ENCODE data around the gene OR2A12.
"Not testable (repeated sequence)": the region's sequence is repeated elsewhere in the genome, so short reads cannot be mapped to it uniquely, and the experiment has no call there.

OR2A12 gene

DNA sequence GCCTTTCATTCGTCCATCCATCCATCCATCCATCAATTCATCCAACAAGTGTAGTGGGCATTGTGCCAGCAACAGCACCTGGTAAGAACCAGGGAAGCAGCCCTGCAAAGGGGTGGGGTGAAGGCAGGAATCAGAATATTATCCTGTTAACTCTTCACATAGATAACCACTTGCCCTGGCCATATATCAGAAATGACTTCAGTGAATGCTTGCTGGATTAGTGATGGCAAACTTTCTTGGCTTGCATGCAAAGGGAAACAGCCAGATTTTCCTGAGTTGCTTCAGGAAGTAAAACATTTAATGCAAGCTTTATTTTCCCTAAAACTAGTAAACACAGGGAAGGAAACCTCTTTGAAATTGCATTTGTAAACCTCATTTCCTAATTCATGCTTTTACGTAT is 36.6 kb upstream of the OR2A12 start:
- Histone ChIP-seq H3K4me3 (replicated peaks; ENCODE audit: low read depth, low read length) (no peak overlapping the region), H3K36me3 (ENCODE audit: control insufficient read depth, insufficient read depth, low read length) (no peaks in the 10 kb centered on the region), H3K27me3 (replicated peaks; ENCODE audit: control insufficient read depth, insufficient read depth, low read length) (no peaks in the 10 kb centered on the region)
- TF ChIP-seq, protein P1, sequence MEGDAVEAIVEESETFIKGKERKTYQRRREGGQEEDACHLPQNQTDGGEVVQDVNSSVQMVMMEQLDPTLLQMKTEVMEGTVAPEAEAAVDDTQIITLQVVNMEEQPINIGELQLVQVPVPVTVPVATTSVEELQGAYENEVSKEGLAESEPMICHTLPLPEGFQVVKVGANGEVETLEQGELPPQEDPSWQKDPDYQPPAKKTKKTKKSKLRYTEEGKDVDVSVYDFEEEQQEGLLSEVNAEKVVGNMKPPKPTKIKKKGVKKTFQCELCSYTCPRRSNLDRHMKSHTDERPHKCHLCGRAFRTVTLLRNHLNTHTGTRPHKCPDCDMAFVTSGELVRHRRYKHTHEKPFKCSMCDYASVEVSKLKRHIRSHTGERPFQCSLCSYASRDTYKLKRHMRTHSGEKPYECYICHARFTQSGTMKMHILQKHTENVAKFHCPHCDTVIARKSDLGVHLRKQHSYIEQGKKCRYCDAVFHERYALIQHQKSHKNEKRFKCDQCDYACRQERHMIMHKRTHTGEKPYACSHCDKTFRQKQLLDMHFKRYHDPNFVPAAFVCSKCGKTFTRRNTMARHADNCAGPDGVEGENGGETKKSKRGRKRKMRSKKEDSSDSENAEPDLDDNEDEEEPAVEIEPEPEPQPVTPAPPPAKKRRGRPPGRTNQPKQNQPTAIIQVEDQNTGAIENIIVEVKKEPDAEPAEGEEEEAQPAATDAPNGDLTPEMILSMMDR (IDR thresholded peaks at IDR 0.05; ENCODE audit: insufficient read depth, low read length, poor library complexity, severe bottlenecking) = no peak
- DNase-seq (ENCODE audit: extremely low read depth, insufficient read length) = no peak

DNA sequence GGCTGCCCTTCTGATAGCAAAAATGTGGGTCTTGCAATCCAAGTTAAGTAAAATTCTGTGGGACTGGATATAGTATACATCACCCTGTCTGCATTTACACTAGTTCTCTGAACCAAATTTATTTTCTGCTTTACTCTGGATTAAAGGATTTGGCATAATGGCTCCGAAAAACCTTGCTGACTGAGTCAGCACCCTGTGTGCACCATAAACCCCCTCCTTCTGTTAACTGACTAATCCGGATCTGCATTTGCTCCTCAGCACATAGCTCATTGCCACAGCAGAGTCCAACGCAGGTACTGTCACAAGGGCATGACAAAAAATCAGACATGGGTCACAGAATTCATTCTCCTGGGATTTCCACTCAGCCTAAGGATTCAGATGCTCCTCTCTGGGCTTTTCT is 36.0 kb upstream of the OR2A12 start:
- Histone ChIP-seq H3K36me3 (ENCODE audit: control insufficient read depth, insufficient read depth, low read length) (no peaks in the 10 kb centered on the region), H3K27me3 (replicated peaks; ENCODE audit: control insufficient read depth, insufficient read depth, low read length) (no peaks in the 10 kb centered on the region), H3K4me3 (replicated peaks; ENCODE audit: low read depth, low read length) (no peak overlapping the region)
- TF ChIP-seq, protein P1 (IDR thresholded peaks at IDR 0.05; ENCODE audit: insufficient read depth, low read length, poor library complexity, severe bottlenecking) = no peak
- DNase-seq (ENCODE audit: extremely low read depth, insufficient read length) = no peak

DNA sequence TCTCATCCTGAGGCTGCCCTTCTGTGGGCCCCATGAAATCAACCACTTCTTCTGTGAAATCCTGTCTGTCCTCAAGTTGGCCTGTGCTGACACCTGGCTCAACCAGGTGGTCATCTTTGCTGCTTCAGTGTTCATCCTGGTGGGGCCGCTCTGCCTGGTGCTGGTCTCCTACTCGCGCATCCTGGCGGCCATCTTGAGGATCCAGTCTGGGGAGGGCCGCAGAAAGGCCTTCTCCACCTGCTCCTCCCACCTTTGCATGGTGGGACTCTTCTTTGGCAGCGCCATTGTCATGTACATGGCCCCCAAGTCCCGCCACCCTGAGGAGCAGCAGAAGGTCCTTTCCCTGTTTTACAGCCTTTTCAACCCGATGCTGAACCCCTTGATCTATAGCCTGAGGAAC is 35.2 kb upstream of the OR2A12 start:
- H3K27me3 ChIP-seq (replicated peaks; ENCODE audit: control insufficient read depth, insufficient read depth, low read length); DNase-seq (ENCODE audit: extremely low read depth, insufficient read length); H3K36me3 ChIP-seq (ENCODE audit: control insufficient read depth, insufficient read depth, low read length); H3K4me3 ChIP-seq (replicated peaks; ENCODE audit: low read depth, low read length): not testable (repeated sequence)

DNA sequence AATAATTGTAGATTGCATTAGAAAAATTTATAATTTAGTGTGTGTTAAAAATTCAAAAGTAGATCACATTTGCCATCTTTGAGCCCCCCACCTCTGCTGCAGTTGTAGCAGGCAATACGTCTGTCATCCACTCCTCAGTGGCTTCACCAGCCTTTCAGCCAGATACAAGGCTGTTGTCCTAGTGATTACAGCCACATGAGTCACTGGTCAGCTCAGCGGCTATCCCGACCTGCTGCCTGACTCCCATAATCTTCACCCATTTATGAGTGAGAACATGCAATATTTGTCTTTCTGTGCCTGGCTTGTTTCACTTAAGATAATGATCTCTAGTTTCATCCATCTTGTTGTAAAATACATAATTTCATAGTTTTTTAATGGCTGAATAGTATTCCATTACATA is 28.1 kb upstream of the OR2A12 start:
- no peak for DNase-seq (ENCODE audit: extremely low read depth, insufficient read length)
- TF ChIP-seq, protein P1 (IDR thresholded peaks at IDR 0.05; ENCODE audit: insufficient read depth, low read length, poor library complexity, severe bottlenecking) = no peak
- Histone ChIP-seq H3K4me3 (replicated peaks; ENCODE audit: low read depth, low read length) (no peak overlapping the region), H3K36me3 (ENCODE audit: control insufficient read depth, insufficient read depth, low read length) (no peaks in the 10 kb centered on the region), H3K27me3 (replicated peaks; ENCODE audit: control insufficient read depth, insufficient read depth, low read length) (no peaks in the 10 kb centered on the region)

DNA sequence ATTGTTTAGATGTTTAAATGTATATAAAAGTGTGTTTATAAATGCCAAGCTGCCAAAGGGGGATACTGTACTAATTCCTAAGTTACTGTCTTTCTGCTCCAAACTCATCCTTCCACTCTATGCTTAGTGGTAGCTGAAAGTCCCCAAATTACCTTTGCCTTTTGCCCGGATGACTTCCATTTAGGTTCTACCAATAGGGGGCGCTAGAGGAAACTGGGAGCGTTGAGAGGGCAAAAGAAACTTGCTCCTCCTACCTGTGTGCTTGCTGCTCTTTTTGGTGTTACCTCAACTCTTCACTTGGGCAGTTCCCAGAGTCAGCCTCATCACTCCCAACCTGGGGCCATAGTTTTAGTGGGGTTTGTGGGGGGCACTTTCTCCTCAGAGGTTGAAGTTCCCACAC is 22.4 kb upstream of the OR2A12 start:
- Histone ChIP-seq H3K36me3 (ENCODE audit: control insufficient read depth, insufficient read depth, low read length) (no peaks in the 10 kb centered on the region), H3K4me3 (replicated peaks; ENCODE audit: low read depth, low read length) (no peak overlapping the region), H3K27me3 (replicated peaks; ENCODE audit: control insufficient read depth, insufficient read depth, low read length) (no peaks in the 10 kb centered on the region)
- no peak for DNase-seq (ENCODE audit: extremely low read depth, insufficient read length)
- TF ChIP-seq, protein P1 (IDR thresholded peaks at IDR 0.05; ENCODE audit: insufficient read depth, low read length, poor library complexity, severe bottlenecking) = peak; percentile 54

DNA sequence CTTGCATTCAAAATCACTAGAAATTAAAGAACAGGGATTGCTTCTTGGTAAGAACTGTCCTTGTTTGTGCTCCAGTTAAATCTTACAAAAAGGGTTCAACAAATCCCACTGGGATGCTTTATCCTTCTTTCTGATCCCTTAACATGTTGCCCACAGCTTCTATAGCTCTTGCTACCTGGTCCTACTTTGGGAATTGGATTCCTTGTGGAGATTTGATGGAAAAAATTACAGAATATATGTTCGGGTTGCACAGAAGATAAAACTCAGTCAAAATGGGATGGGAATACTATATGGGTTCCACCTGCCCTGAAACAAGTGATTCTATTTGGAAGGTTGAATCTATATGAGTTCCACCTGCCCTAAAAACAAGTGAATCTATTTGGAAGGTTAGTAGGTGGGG is 16.6 kb upstream of the OR2A12 start, which contains the start of gene OR2A25:
Gene OR2A25, plus strand, starts transcription at position 301 of the 400 bp plus-strand sequence. CDS start 4,409 bp downstream, outside the sequence.
- TF ChIP-seq, protein P1 (IDR thresholded peaks at IDR 0.05; ENCODE audit: insufficient read depth, low read length, poor library complexity, severe bottlenecking) = no peak
- H3K27me3 ChIP-seq (replicated peaks; ENCODE audit: control insufficient read depth, insufficient read depth, low read length) = no peaks in the 10 kb centered on the region
- no peak within 1 kb of the TSS for H3K4me3 ChIP-seq (replicated peaks; ENCODE audit: low read depth, low read length)
- DNase-seq (ENCODE audit: extremely low read depth, insufficient read length) = no peak
- H3K36me3 ChIP-seq (ENCODE audit: control insufficient read depth, insufficient read depth, low read length) = no peaks in the 10 kb centered on the region
